ENCODE measurements around the gene TECTB.

- TF ChIP-seq EZH2 (IDR thresholded peaks at IDR 0.05; ENCODE audit: insufficient read depth, poor library complexity, severe bottlenecking) = no peak
- TF ChIP-seq EZH2phosphoT487 (IDR thresholded peaks at IDR 0.05; ENCODE audit: insufficient read depth, low read depth) = no peak
Measured at GRCh38 chr10:112269266-112269665, 13.9 kb upstream of the TECTB start.

Measured in GM23248 (cell line).